ENCODE measurements around the gene HEATR5A.

HEATR5A gene

DNA sequence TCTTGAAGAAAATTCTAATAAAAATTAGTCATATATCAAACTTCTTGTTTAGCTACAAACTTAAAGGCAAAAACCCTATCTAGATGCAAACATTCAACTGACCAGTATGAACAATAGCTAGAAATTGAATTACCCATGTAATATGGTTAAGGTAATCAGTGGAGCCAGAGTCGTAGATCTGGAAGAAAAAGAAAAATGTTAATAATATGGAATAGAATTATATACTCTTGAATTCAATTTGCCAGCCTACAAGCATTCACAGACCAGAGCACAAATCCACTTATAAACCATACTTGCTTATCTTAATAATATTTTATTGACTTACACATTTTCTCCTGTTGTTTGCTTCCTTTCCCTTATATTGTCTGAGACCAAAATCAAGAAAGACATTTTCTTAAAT lies 7.7 kb upstream of the HEATR5A start:
- DNase-seq (ENCODE audit: low read depth, low spot score) = no peak
- no peak overlapping the region for H3K27ac ChIP-seq

DNA sequence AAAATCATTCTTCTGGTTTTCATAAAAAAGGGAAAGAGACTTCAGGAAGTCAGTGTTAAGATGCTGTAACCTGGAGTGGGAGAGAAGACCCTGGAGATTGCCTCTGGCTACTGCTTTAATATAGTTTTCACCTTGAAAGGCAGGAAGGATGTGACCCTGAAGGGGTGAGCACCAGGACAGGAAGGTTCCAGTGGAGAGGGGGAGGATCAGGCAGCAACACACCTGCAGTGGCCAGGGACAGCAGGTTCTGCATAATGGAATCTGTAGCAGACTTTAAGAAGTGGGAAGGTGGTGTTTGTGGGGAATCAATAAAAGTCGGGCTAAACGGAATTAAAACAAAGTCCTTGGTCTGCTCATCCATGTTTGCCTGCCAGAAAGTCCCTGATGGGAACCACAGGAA lies 6.3 kb upstream of the HEATR5A start:
- no peak for DNase-seq (ENCODE audit: low read depth, low spot score)
- no peak overlapping the region for H3K27ac ChIP-seq

DNA sequence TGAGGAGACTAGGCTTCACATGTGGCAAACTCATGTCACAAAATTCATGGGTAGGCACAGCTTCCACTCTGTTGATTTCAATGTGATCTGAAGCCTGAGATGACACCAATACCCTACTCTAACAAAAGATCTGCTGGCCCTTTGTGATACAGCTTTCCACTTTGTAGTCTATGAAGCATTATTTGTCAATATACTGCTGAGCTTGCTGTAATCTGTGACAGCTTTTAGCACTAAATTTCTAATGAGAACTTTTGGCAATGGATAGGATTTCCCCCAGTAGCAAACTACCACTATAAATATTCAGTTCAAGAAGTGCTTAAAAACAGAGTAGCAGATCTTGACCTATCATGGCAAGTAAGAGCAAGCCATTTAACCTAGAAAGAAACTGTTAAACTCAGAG lies 5.6 kb upstream of the HEATR5A start:
- H3K27ac ChIP-seq = no peak overlapping the region
- no peak for DNase-seq (ENCODE audit: low read depth, low spot score)

DNA sequence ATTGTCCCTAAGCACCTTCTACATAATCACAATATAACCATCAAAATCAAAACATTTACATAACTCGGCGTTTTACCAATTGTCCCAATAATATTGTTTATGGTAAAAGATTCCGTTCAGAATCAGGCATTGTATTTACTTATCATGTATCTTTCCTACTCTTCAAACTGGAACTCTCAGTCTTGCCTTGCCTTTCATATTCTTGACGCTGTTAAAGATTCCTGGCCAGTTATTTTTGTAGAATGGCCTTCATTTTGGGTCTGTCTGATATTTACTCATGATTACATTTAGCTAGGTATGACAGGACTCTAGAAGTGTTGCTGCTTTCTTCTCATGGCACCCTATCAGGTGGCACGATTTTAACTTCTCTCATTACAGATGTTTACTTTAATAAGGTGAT lies 850 bp upstream of the HEATR5A start:
- no peak for DNase-seq (ENCODE audit: low read depth, low spot score)
- no peak overlapping the region for H3K27ac ChIP-seq

DNA sequence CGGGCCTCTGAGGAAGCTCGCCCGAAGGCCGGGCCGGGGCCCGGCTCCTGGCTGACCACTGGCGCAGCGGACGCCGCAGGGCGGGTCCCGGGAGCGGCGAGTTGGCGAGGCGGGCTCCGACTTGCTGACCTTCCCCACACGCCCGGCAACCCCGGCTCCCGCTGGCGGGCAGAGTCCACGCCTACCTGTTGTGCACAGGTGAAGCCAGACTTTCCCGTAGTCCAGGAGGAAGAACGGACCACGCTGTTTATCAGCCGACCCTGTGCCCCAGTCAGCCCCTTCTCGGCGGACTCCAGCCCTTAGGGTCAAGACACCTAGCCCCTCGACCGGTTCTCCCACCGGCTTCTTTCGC lies 407 bp downstream of the HEATR5A start:
- H3K27ac ChIP-seq = peak overlapping the region; percentile 60
- DNase-seq (ENCODE audit: low read depth, low spot score) = no peak

DNA sequence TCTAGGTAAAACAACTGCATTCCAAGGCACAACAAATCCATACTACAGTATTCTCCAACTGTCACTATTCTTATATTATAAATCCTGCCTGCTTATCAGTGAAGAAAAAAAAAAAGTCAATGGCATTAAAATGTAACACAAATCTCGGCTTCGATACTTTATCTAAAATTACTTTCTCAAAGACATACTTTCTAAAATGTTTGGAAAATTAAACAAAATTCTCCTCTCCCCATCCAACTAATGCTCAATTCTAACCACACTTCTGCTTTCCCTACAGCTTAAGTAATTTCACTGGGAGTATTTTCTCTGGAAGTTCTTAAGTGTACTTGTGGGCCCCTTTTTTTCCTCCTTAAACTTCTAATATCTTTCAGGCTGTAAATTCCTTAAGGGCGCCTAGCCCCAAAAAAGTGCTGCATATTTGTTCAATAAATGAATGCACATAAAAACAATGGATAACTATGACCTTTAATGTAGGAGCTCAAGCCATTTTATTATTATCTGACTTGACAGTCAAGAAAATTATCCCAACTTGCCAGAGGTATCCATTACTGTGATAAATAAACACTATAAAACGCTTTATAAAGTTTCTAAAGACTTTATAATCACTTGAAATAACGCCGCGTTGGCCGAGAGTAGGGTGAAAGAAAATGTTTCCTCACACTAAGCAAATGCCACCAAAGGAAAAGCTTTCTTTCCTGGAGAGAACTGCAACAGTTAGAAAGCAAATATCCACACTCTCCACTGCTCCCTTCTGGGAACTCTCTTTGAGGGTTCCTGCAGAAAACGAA lies 977 bp downstream of the HEATR5A start:
- DNase-seq (ENCODE audit: low read depth, low spot score) = no peak
- H3K27ac ChIP-seq = peak overlapping the region; percentile 60

DNA sequence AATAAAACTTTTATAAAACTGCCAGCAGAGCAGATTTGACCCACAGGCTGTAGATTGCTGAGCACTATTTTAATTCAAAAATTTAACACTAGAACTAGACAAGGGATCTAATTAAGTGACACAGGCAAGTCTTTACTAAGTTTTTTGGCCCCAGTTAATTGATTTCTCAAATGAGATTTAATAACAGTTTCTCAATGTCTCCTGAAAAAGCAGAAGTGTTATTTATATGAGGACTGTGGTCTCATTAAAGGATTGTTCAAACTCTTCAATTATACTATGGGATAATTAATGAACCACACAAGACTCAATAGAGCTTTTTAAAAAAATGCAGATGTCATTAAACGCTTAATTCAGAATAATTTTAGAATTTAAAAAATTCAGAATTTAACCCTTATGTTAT lies 1.9 kb downstream of the HEATR5A start:
- DNase-seq (ENCODE audit: low read depth, low spot score) = no peak
- no peak overlapping the region for H3K27ac ChIP-seq

DNA sequence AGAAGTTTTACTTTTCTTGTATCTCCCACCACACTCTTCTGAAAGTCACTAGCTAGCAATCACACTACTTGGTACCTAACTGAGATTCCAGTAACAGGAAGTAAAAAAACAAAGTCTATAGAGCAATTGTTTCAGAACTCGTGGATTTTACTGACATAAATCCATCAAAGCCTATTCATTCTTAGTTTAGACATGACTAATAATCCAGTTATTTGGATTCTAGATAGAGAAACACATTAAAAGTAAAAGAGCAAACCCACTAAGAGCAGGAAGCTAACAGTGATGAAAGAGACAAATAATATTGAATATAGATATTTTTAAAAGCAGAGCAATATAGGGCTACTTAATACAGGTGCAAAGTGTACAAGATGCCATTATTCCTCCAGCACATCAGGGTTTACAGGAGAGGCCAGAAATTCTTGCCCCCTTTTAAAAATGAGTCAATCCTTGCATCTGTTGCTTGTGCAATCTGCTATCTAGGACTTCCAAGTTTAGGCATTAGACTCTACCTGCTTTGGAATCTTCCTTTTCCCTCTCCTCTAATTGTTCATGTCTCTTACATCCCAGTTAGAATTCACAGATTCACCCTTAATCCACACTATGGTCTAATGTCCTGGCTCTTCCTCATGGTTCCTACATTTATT lies 6.0 kb downstream of the HEATR5A start:
- DNase-seq (ENCODE audit: low read depth, low spot score) = no peak
- H3K27ac ChIP-seq = peak overlapping the region; percentile 20

DNA sequence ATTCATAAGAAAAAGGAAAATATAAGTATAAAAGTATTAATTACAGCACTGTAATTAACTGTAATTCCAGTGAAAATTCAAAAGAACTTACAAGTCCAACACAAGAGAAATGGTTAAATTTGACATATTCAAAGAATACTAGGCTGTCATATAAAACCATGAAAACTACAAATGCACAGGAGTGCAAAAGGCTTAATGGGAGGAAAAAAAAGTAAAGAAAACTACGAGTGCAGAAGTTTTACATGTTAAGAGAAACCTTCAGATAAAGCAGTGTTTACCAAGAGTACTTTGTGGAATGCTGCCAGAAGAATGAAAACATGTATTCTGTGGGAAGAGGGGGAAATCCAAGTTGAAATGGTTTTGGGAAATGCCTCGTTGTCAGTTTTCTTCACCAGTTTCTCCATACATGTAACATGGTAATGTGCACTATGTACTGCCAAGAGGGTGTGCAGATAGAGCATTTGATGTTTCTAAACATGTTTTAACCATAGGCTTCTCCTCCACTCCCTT lies 9.1 kb downstream of the HEATR5A start:
- no peak for DNase-seq (ENCODE audit: low read depth, low spot score)
- H3K27ac ChIP-seq = no peak overlapping the region

DNA sequence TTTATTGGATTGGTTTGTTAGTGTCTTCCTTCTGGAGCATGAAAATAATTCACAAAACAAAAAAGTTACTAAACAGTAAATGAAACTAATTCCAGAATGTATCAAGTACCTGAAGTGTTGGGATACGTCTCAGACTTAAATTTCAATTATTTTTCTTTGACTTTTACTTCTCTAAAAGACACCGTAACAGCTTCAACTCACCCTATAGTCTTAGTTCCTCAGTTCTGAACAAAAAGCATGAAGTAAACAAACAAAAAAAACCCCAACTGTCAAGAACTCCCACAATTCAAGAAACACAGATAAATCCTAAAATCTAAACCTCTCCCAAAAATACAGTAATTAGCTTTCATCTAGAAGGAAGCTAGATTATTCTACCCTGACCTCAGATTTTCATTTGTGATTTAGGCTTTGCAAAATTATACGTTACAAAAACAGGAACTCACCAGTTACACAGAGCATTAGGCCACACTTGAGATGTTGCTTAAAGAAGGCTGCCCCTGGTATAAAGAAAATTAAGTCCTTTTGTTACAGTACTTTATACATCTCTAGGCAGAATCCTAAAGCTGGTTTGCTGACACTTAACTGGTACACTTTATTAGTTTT lies 10.2 kb downstream of the HEATR5A start:
- no peak overlapping the region for H3K27ac ChIP-seq
- no peak for DNase-seq (ENCODE audit: low read depth, low spot score)

DNA sequence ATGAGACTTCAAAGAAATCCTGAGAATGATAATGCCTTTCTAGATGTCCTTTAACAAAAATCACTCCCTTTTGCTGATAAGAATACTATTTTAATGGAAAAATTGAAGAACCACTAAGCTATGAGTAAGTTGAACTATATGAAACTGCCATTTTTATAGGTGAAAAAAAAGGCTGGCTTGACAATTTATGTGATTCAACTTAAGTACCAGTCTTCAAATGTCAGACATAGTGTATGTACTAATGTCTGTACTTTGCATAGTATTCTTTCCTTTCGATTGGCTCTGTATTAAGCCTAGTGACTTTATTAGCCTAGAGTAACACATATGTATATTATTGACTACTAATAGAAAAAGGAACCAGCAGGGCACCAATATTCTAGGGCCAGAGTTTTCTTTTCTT lies 11.9 kb downstream of the HEATR5A start:
- H3K27ac ChIP-seq = no peak overlapping the region
- no peak for DNase-seq (ENCODE audit: low read depth, low spot score)

DNA sequence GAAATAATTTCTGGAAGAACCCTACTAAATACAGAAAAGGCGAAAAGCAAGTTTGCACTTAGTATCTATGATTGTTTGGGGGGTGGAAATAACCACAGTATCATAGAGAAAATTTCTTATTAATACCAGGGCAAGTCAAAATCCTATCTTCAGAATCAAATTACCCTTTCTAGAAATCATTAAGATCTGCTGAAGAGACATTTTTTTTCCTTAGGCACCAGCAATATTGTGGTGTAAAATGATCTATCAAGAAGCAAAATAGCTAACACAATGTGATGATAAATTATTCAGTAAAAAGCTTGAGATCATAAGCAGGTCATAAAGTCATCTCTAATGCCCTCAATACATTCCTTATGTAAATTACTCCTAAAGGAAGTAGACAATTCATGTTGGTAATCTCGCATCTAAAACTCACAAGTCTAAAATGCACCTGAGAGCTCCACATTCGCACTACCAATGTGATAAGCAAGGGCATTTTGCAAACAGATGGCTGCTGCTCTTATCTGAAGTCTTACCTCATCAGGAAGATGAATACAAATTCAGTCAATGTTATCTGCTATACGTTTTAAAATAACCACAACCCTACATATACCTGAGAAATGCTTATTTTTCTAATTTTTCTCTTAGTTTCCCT lies 14.6 kb downstream of the HEATR5A start:
- no peak overlapping the region for H3K27ac ChIP-seq
- no peak for DNase-seq (ENCODE audit: low read depth, low spot score)

DNA sequence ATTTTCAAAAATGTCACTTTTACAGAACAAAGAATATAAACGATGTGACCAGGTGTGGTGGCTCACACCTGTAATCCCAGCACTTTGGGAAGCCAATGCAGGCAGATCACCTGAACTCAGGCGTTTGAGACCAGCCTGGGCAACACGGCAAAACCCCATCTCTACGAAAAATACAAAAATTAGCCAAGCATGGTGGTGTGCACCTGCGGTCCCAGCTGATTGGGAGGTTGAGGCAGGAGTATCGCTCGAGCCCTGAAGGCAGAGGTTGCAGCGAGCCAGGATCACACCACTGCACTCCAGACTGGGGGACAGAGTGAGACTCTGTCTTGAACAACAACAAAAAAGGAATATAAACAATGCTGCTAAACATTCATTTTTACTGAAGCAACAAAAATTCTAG lies 15.2 kb downstream of the HEATR5A start:
- DNase-seq (ENCODE audit: low read depth, low spot score) = no peak
- no peak overlapping the region for H3K27ac ChIP-seq

DNA sequence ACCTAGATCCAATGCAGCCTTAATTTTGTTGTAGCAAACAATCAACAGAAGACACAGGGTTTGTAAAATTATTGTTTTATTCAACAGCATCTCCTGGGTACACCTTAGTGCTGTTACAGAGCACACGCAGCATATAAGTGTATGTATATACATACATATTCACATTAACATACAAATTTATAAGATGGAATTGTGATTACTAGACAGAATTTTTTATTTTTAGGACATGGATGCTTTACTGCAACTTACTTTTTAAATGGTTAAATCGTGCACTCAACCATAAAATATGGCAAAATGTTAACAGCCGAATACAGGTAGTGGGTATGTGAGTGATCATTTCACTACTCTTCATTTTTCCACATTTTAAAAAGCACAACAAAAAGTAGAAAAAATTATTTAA lies 16.6 kb downstream of the HEATR5A start:
- DNase-seq (ENCODE audit: low read depth, low spot score) = no peak
- H3K27ac ChIP-seq = no peak overlapping the region

DNA sequence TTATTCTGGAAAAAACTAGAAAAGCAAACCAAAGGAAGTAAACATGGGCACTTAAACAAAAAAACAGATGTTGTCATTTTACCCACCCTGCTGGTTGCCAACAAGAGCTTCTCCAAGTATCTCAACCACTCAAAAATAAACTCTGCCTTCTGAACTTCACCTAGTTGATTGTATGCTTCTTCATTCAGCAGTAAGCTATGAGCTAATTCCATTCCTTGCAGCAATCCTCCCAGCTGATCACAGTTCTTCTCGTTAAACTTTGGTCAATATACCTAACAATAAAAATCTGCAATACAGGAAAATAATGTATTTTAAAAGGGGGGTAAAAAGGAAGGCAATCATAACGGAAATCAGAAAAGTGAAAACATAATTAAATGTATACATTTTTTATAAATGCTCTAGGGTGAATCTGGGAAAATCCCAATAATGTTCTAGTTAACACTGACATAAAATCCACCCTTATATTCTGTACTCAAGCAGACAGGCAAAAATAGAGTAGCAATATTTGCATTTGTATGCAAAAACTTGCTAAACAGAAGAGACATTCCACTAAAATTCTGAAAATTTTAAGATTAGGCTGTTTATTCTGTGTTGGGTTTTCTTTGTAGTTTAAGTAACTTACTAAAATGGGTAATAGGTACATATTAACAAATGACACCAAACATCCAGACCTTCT lies 17.4 kb downstream of the HEATR5A start:
- H3K27ac ChIP-seq = no peak overlapping the region
- no peak for DNase-seq (ENCODE audit: low read depth, low spot score)

DNA sequence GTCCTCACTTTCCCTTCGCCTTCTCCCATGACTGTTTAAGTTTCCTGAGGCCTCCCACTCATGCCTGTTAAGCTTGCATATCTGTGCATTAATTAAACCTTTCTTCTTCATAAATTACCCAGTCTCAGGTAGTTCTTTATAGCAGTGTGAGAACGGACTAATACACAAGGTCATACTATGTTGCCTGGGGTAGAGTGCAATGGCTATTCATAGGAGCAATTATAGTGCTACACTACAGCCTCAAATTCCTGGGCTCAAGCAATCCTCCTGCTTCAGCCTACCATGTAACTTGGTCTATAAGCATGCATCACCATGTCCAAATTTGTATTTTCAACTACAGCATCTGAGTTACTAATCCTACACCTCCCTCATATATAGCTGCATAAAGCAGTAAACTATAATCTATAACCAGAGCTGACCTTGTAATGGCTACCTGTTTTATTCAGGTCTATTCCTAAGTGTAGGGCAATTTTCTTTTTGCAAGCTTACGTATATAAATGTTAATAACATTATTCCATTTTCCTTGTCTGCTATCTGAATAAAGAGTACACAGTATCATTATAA lies 18.9 kb downstream of the HEATR5A start:
- no peak for DNase-seq (ENCODE audit: low read depth, low spot score)
- H3K27ac ChIP-seq = no peak overlapping the region

DNA sequence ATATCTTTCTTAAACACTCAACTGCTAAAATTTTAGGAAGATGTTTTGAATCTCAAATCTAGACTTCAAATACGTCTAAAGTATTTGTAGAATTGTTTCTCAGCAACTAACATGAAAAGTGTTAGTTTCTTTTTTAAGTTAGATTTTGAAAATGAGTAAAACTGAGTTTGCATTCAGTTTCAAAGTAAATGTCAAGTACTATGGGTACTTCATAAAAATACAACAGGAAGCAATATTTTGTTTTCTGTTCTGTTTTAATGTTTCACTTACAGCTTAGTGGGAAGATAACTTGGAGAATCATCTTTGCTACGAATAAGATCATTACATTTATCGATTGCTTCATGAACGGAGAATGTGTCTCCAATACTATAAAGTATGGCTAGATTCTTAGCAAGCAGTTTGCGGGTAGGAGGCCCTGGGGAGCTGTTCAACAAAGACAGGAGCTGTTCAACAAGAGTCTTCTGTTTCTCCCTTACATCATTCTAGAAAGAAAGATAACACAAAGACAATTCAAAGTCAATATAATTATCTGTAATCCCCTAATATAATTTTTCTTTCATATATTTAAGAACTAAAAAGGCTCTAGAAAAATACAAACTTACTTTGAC lies 20.2 kb downstream of the HEATR5A start:
- no peak for DNase-seq (ENCODE audit: low read depth, low spot score)
- no peak overlapping the region for H3K27ac ChIP-seq

DNA sequence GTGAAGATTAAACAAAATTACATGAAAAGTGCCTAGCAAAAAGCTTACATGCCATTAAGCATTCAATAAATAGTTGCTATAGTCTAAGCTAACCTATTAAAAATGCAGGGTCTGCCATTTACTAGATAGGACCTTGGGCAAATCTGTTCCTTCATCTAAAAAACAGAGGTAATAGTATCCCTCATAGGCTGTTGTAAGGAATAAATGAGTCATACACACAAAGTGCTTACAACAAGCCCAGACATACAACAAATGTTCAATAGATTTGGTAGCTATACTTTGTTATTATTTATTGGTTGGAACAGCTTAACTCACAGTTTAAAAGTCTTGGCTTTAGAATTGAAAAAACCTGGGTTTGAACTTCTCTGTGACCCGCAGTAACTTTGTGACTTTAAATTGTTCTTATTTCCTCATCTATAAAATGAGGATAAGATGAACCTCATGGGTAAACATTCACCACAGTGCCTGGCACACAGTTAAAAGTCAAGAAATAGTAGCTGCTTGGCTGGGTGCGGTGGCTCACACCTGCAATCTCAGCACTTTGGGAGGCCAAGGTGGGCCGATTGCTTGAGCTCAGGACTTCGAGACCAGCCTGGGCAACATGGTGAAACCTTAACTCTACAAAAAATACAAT lies 24.7 kb downstream of the HEATR5A start:
- H3K27ac ChIP-seq = no peak overlapping the region
- DNase-seq (ENCODE audit: low read depth, low spot score) = no peak

DNA sequence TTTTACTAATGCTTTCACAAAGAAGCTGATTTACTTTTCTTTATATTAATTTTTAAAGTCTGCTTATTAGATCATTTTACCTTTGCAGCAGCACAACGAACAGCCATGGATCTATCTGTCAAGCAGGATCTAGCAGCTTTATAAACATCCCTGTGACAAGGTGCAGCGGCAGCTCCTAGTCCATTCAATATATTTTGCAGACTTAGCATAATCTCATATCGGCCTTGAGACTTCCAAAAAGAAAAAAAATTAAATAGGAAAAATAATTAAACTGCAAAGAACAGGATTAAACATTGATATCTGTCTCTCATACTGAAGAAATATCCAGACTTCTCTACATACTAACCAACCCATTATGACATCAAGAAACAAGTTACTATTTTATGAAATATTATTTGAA lies 25.2 kb downstream of the HEATR5A start:
- no peak for DNase-seq (ENCODE audit: low read depth, low spot score)
- H3K27ac ChIP-seq = no peak overlapping the region

Data from epithelial cell of prostate (primary cell).